Liver (tissue), 3 donors: ENCODE data around the gene ZCCHC14.

Source experiments
- ATF3 ChIP-seq: IDR thresholded peaks from 2 replicates; pipeline ENCODE4 v1.6.1; 2016; ENCODE audit warnings: antibody characterized with exemption
- CTCF ChIP-seq: fragments of 150-350 bp; IDR thresholded peaks from 2 replicates; pipeline ENCODE4 v1.5.1; 2017; ENCODE audit warnings: improper control_type of control experiment, low read depth, low read length; ENCODE audit not compliant: missing input control
- EGR1 ChIP-seq, 2 donors: IDR thresholded peaks; 2 replicates each; pipeline ENCODE4 v1.6.1; 2016 to 2018; ENCODE audit warnings: antibody characterized with exemption in 2 of 2, low read depth in 2 of 2
- FOXA1 ChIP-seq: IDR thresholded peaks from 2 replicates; pipeline ENCODE4 v1.6.1; 2016; ENCODE audit warnings: antibody characterized with exemption
- GABPA ChIP-seq, 2 donors: IDR thresholded peaks in 1 of 2; conservative IDR thresholded peaks in 1 of 2; 2 replicates each; pipeline ENCODE4 v1.6.1; 2016; ENCODE audit warnings: antibody characterized with exemption in 2 of 2, mild to moderate bottlenecking in 1 of 2, moderate library complexity in 1 of 2
- JUND ChIP-seq, 2 donors: IDR thresholded peaks; 2 replicates each; pipeline ENCODE4 v1.6.1; 2016; ENCODE audit warnings: antibody characterized with exemption in 2 of 2
- MAX ChIP-seq: IDR thresholded peaks from 2 replicates; pipeline ENCODE4 v1.6.1; 2016; ENCODE audit warnings: antibody characterized with exemption
- ZBTB33 ChIP-seq: IDR thresholded peaks from 2 replicates; pipeline ENCODE4 v1.6.1; 2016; ENCODE audit warnings: antibody characterized with exemption
- donor health status: healthy.
- donor health status: healthy.

GRCh38 chr16:87366930-87367329 is 125.9 kb downstream of the ZCCHC14 start:
- TF ChIP-seq CTCF (no peak), JUND (IDR thresholded peaks at IDR 0.05) (no peak), ZBTB33 (no peak), EGR1 (IDR thresholded peaks at IDR 0.05; ENCODE audit: low read depth in 2 of 2) (no peak), ATF3 (no peak), GABPA (IDR thresholded peaks at IDR 0.05 in 1 of 2, conservative IDR thresholded peaks at IDR 0.05 in 1 of 2) (no peak), FOXA1 (no peak), MAX (no peak)
